Upper lobe of left lung (tissue), 6 donors: ENCODE data around the gene SMARCE1. TPM values are rescaled to one million over a fixed set of nuclear protein-coding genes. Genes with fewer than 3 reads are reported as not detected.

ENCODE experiments used
- ATAC-seq, 2 donors: fragments of 200-7000 bp; cut with Tn5 transposase; one replicate each; pipeline ENCODE4 v1.9.1; 2022; ENCODE audit warnings: mild to moderate bottlenecking in 2 of 2, moderate library complexity in 2 of 2; ENCODE audit not compliant: low FRiP score in 2 of 2
- DNase-seq, 2 donors: peaks; one replicate each; pipeline ENCODE4 v3.0.0-alpha.2; 2019 to 2020
- H3K27ac ChIP-seq, 4 donors: fragments of 200-600 bp; sonication (generic); one replicate each; pipeline ENCODE4 v1.5.1; 2016 to 2019
- H3K27me3 ChIP-seq, 4 donors: fragments of 200-600 bp; sonication (generic); one replicate each; pipeline ENCODE4 v1.5.1; 2017 to 2019
- H3K36me3 ChIP-seq, 4 donors: fragments of 200-600 bp; sonication (generic); one replicate each; pipeline ENCODE4 v1.5.1; 2016 to 2019
- H3K4me1 ChIP-seq, 4 donors: fragments of 200-600 bp; sonication (generic); one replicate each; pipeline ENCODE4 v1.5.1; 2018 to 2019
- H3K4me3 ChIP-seq, 4 donors: fragments of 200-600 bp; sonication (generic); one replicate each; pipeline ENCODE4 v1.5.1; 2017 to 2019; ENCODE audit warnings: mild to moderate bottlenecking in 2 of 4, moderate library complexity in 1 of 4
- H3K9me3 ChIP-seq, 4 donors: fragments of 200-600 bp; sonication (generic); one replicate each; pipeline ENCODE4 v1.5.1; 2018 to 2019
- CTCF ChIP-seq, 6 experiments: fragments of 450-650 bp in 4 of 6; fragments of 200-600 bp in 2 of 6; sonication (generic) in 2 of 6; IDR thresholded peaks; one replicate each; pipeline ENCODE4 v1.5.1; 2016 to 2019; ENCODE audit warnings: antibody characterized with exemption in 6 of 6
- EP300 ChIP-seq, 4 donors: sonication (generic); formaldehyde crosslinking; IDR thresholded peaks; one replicate each; pipeline ENCODE4 v1.5.1; 2017; ENCODE audit warnings: antibody characterized with exemption in 4 of 4, control low read depth in 2 of 4
- POLR2A ChIP-seq, 4 donors: fragments of 450-650 bp; IDR thresholded peaks; one replicate each; pipeline ENCODE4 v1.5.1; 2016 to 2017; ENCODE audit warnings: antibody characterized with exemption in 4 of 4, mild to moderate bottlenecking in 2 of 4
- POLR2AphosphoS5 ChIP-seq, 2 donors: sonication (generic); formaldehyde crosslinking; IDR thresholded peaks; one replicate each; pipeline ENCODE4 v1.5.1; 2017; ENCODE audit warnings: antibody characterized with exemption in 2 of 2
- WGBS, 2 donors: methylation state at CpG; one replicate each; pipeline ENCODE4 v1.1.5; 2017 to 2018; 5-methylcytosine and 5-hydroxymethylcytosine counted together
- total RNA-seq, 6 donors: library from RNA; depleted of rRNA in 4 of 6; stranded (reverse); fragments of >200 nt in 4 of 6; gene quantifications; one replicate each; pipeline versions ENCODE4 v1.1.0 to v1.2.1, GENCODE V29; 2016 to 2021
- donor health status: DM: no; HTN: no; CAD: no; lungs with moderate emphysema.
- donor health status: DM: no; HTN: yes; CAD: no; lungs with severe emphysema.

SMARCE1 gene
- total RNA-seq, 6 donors from 2014 or later = 39.8 to 91.4 (median 65.8) TPM

- peaks cover 0 to 7% (median 3%) of the 10 kb centered on the region in 4 donors for H3K4me1 ChIP-seq
- TF ChIP-seq POLR2AphosphoS5 (IDR thresholded peaks at IDR 0.05) (no peak), POLR2A (IDR thresholded peaks at IDR 0.05) (no peak), EP300 (IDR thresholded peaks at IDR 0.05) (no peak), CTCF (IDR thresholded peaks at IDR 0.05) (no peak)
- H3K9me3 ChIP-seq = no peaks in the 10 kb centered on the region
- ATAC-seq (no peak), DNase-seq (no peak)
- 83 to 89% methylated on average over 12 of the region's 12 CpGs for WGBS, 2 donors
- H3K27me3 ChIP-seq = no peaks in the 10 kb centered on the region
- H3K36me3 ChIP-seq = peaks cover 4 to 13% (median 10%) of the 10 kb centered on the region in 4 donors
- no peak overlapping the region for H3K4me3 ChIP-seq
- H3K27ac ChIP-seq = no peak overlapping the region
Observed at GRCh38 chr17:40623419-40624210, 24.0 kb downstream of the SMARCE1 start.

- TF ChIP-seq EP300 (IDR thresholded peaks at IDR 0.05) (no peak), POLR2AphosphoS5 (IDR thresholded peaks at IDR 0.05) (no peak), CTCF (IDR thresholded peaks at IDR 0.05) (no peak), POLR2A (IDR thresholded peaks at IDR 0.05) (no peak)
- 23 to 48% methylated on average over 3 of the region's 3 CpGs for WGBS, 2 donors
- peaks cover 3 to 7% (median 3%) of the 10 kb centered on the region in 4 donors for H3K4me1 ChIP-seq
Observed at GRCh38 chr17:40622509-40622928, 25.1 kb downstream of the SMARCE1 start.

GRCh38 chr17:40621578-40621977, 26.0 kb downstream of the SMARCE1 start:
- H3K27ac ChIP-seq = no peak overlapping the region
- no peak overlapping the region for H3K4me3 ChIP-seq
- no peaks in the 10 kb centered on the region for H3K9me3 ChIP-seq
- no peaks in the 10 kb centered on the region for H3K27me3 ChIP-seq
- no peaks in the 10 kb centered on the region for H3K36me3 ChIP-seq
- no peak for ATAC-seq
- WGBS, 2 donors = 63 to 79% methylated on average over 8 of the region's 8 CpGs
- H3K4me1 ChIP-seq = peaks cover 3 to 7% (median 4%) of the 10 kb centered on the region in 4 donors
- no peak for DNase-seq
- no peak for TF ChIP-seq POLR2A (IDR thresholded peaks at IDR 0.05)
- TF ChIP-seq CTCF (IDR thresholded peaks at IDR 0.05) = no peak
- TF ChIP-seq POLR2AphosphoS5 (IDR thresholded peaks at IDR 0.05) = no peak
- no peak for TF ChIP-seq EP300 (IDR thresholded peaks at IDR 0.05)

More at GRCh38 chr17:40622509-40622928, 25.1 kb downstream of the SMARCE1 start:
- no peak for DNase-seq
- H3K36me3 ChIP-seq = peaks cover 0 to 2% (median under 1%) of the 10 kb centered on the region in 4 donors
- no peak overlapping the region for H3K4me3 ChIP-seq
- ATAC-seq = no peak
- H3K27me3 ChIP-seq = no peaks in the 10 kb centered on the region
- H3K27ac ChIP-seq = no peak overlapping the region
- no peaks in the 10 kb centered on the region for H3K9me3 ChIP-seq

GRCh38 chr17:40621019-40621418, 26.6 kb downstream of the SMARCE1 start:
- Histone ChIP-seq H3K27ac (no peak overlapping the region), H3K9me3 (no peaks in the 10 kb centered on the region)

More at GRCh38 chr17:40621019-40621418, 26.6 kb downstream of the SMARCE1 start:
- Histone ChIP-seq H3K4me1 (peaks cover 3 to 7% (median 5%) of the 10 kb centered on the region in 4 donors), H3K36me3 (no peaks in the 10 kb centered on the region), H3K4me3 (no peak overlapping the region), H3K27me3 (no peaks in the 10 kb centered on the region)
- 88 to 94% methylated on average over 4 to 6 of the region's 6 CpGs for WGBS, 2 donors
- ATAC-seq = no peak
- no peak for TF ChIP-seq CTCF (IDR thresholded peaks at IDR 0.05)
- no peak for TF ChIP-seq POLR2AphosphoS5 (IDR thresholded peaks at IDR 0.05)
- no peak for TF ChIP-seq POLR2A (IDR thresholded peaks at IDR 0.05)
- no peak for TF ChIP-seq EP300 (IDR thresholded peaks at IDR 0.05)
- no peak for DNase-seq
